NCI-H69 (cell line): Measurements from ENCODE around the gene RNASE13.

Source experiments
- DNase-seq: peaks from one replicate; lab custom pipeline; 2025; lab: John Stamatoyannopoulos, UW

RNASE13 gene, protein sequence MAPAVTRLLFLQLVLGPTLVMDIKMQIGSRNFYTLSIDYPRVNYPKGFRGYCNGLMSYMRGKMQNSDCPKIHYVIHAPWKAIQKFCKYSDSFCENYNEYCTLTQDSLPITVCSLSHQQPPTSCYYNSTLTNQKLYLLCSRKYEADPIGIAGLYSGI

DNA sequence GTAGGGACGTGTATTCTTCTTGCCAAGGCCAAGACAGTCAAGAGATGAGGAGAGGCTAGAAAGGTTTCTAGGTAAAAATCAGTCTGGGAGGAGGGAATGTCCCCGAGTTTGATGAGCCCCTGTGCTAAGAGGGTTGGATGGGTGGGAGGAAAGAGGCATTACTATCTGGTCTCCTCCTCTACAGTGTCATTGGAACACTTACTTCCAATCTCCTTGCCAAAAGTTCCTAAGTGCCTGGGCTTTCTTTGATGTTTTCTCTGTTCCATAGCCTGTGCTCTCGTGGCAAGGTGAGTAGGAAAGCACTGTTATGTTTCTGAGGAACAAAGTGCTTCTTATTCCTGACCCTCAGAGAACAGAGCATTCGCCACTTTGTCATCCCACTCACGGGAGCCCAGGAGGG is at the start of gene RNASE13:
RNASE13 (minus strand) TSS at position 101 of the 400 bp plus-strand sequence. CDS start 519 bp downstream, outside the sequence.
- no peak for DNase-seq

DNA sequence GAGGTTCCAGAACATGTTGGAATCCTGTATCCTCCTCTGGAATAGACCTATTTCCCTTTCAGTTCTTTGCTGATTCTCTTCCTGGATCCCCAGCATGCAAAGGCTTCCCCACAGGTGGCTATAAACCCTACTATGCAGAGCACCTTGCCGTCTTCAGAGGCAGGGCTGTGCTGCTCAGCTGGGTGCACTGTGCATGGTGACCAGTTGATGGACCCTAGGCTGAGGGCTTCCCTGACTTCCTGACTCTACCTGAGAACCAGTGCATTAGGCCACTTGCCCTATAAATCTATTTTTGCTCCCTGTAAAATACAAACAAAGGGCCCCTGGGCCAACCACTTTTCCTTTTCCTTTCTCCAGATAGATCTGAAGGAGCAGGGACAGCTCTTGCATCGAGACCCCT is 49.8 kb upstream of the RNASE13 start:
- DNase-seq: no peak

DNA sequence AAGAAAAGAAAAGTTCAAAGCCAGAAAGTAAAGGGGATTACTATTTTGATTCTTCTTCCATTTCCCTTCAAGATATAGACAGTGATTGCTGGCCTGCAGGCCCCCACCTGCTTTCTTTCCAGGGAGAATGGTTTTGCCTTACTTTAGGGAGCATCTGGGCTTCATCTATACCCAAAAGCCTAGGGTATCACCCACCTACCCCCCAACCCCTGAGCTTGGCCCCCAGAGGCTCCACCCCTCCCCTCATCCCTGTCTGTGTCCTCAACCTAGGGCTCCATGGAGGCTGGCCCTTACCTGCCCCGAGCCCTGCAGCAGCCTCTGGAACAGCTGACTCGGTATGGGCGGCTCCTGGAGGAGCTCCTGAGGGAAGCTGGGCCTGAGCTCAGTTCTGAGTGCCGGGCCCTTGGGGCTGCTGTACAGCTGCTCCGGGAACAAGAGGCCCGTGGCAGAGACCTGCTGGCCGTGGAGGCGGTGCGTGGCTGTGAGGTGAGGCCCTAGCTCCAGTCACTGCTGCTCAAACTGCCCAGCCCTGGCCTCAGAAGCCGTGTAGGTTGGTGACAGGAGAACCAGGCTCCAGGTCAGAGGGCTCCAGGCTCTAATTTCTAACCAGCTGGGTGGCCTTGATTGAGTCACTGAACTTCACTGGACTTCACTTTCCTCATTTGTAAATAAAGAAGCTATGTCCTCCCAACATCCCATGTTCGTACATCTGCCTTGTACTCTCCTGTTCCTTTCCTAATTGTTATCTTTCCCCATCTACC is 49.1 kb upstream of the RNASE13 start:
- no peak for DNase-seq

DNA sequence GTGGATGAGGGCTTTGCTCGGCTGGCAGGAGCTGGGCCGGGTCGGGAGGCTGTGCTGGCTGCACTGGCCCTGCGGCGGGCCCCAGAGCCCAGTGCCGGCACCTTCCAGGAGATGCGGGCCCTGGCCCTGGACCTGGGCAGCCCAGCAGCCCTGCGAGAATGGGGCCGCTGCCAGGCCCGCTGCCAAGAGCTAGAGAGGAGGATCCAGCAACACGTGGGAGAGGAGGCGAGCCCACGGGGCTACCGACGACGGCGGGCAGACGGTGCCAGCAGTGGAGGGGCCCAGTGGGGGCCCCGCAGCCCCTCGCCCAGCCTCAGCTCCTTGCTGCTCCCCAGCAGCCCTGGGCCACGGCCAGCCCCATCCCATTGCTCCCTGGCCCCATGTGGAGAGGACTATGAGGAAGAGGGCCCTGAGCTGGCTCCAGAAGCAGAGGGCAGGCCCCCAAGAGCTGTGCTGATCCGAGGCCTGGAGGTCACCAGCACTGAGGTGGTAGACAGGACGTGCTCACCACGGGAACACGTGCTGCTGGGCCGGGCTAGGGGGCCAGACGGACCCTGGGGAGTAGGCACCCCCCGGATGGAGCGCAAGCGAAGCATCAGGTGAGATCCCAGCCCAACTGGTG is 47.0 kb upstream of the RNASE13 start:
- DNase-seq: no peak

DNA sequence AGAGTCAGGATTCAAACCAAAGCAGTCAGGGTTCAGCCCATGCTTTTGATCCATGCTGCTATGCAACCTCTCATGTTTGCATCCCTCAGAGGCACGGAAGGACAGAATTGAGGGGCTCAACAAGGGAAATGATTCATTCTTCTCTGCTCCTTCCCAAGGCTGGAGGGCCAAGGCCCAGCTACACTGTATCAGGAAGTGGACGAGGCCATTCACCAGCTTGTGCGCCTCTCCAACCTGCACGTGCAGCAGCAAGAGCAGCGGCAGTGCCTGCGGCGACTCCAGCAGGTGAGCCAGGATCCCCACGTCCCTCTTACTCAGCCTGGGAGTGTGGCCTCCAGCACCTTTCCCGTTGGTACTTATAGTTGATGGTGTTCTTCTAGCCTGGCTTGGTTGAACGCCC is 44.1 kb upstream of the RNASE13 start:
- no peak for DNase-seq

DNA sequence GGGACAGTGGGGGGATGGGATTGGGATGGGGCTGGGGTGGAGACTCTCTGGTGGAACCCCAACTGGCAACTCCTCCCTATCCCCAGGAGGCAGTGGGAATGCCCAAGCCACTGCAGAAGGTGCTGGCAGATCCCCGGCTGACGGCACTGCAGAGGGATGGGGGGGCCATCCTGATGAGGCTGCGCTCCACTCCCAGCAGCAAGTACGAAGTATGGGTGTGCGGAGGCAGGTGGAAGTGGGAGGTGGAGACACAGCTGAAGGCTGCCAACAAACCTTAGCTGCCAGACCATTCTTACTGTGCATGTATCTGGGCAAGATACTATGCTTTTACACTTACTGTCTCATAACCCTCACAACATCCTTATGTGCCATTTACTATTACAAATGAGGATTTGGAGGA is 43.7 kb upstream of the RNASE13 start:
- no peak for DNase-seq

DNA sequence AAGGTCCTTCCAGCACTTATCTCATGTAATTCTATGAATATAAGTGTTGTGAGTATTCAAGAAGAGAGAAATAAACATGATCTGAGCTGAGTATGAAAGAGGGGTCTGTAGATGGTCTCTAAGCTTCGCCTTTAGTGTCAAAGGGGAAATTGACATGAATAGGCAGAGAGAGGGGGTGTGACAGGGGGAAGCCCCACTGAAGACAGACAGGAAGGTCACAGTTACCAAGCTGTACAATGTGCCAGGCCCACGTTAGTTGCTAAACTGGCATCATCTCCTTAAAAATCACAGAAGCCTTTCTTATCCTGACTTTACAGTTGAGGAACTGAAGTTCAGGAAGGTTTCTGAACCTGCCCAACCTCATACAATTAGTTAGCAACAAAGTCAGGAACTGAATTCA is 43.1 kb upstream of the RNASE13 start:
- no peak for DNase-seq

DNA sequence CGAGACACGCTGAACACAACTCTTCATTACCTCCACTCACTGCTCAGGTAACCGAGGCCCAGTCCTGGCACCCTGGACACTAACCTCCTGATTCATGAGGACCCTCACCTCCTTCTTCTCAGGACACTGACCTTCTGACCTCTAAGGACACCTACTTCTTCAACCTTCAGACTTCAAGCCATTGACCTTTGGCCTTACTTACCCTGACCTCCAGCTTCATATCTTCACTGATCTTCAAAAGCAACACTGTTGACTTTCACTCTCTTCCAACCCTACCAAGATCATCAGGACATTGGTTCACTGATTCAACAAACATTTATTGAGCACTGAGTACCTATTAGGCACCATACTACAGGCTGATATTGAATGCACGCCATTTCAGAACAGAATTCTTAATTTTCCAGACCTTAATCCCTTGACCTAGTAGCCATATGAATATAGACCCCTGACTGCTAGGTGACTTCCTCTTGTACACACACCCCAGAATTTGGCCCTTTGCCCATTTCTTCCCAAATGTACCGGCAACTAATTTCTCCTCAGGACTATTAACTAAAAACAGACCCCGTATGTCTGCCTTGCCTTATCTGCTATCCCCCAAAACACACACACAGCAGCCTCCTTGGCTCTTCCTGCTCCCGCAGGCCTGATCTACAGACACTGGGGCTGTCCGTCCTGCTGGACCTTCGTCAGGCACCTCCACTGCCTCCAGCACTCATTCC is 41.3 kb upstream of the RNASE13 start:
- DNase-seq: peak; percentile 26

DNA sequence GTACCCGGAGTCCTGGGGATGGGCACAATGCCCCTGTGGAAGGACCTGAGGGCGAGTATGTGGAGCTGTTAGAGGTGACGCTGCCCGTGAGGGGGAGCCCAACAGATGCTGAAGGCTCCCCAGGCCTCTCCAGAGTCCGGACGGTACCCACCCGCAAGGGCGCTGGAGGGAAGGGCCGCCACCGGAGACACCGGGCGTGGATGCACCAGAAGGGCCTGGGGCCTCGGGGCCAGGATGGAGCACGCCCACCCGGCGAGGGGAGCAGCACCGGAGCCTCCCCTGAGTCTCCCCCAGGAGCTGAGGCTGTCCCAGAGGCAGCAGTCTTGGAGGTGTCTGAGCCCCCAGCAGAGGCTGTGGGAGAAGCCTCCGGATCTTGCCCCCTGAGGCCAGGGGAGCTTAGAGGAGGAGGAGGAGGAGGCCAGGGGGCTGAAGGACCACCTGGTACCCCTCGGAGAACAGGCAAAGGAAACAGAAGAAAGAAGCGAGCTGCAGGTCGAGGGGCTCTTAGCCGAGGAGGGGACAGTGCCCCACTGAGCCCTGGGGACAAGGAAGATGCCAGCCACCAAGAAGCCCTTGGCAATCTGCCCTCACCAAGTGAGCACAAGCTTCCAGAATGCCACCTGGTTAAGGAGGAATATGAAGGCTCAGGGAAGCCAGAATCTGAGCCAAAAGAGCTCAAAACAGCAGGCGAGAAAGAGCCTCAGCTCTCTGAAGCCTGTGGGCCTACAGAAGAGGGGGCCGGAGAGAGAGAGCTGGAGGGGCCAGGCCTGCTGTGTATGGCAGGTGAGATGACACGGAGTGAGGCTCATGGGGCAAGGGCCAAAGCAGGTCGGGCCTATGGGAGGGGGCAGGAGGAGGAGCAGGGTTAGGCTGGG is 40.0 kb upstream of the RNASE13 start:
- no peak for DNase-seq

DNA sequence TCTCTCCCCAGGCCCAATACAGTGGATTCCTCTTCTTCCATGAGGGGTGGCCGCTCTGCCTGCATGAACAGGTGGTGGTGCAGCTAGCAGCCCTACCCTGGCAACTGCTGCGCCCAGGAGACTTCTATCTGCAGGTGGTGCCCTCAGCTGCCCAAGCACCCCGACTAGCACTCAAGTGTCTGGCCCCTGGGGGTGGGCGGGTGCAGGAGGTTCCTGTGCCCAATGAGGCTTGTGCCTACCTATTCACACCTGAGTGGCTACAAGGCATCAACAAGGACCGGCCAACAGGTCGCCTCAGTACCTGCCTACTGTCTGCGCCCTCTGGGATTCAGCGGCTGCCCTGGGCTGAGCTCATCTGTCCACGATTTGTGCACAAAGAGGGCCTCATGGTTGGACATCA is 39.3 kb upstream of the RNASE13 start:
- no peak for DNase-seq

DNA sequence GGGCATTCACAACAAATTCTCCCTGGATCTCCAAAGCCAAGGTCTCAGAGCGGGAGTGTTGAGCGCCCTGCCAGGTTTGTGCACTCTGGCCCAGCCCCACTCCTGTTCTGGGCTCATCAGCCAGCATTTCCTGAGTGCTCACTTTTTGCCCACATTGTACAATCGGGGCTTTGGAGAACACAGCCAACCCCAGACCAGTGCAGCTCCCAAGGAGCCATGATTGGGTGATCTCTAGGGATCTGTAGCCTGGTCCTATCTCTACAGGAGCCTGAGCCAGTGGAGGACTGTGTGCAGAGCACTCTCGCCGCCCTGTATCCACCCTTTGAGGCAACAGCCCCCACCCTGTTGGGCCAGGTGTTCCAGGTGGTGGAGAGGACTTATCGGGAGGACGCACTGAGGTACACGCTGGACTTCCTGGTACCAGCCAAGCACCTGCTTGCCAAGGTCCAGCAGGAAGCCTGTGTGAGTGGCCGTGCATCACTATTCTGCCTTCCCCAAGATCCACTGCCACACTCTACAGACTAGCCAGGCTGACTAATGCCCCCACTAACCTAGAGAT is 38.3 kb upstream of the RNASE13 start:
- DNase-seq: no peak

DNA sequence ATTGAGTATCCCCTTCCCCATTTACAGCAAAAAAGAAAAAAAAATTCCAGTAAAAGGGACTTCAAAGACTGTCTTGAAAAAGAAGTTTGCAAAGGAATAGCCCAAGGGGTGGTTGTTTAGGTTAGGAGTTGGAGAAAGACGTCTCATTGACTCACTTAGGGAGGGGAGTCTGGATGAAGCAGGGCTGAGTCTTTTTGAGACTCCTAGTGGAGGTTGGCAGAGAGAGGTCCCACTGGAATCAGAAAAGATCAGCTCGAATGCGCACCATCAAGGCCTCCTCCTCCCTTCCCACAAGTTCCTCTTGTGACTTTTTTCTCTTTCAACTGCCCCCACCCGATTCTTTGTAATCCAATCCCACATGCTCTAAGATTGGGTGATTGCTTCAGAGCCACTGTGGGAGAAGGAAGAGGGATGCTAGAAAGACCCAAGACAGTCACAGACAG is 37.4 kb upstream of the RNASE13 start:
- no peak for DNase-seq

DNA sequence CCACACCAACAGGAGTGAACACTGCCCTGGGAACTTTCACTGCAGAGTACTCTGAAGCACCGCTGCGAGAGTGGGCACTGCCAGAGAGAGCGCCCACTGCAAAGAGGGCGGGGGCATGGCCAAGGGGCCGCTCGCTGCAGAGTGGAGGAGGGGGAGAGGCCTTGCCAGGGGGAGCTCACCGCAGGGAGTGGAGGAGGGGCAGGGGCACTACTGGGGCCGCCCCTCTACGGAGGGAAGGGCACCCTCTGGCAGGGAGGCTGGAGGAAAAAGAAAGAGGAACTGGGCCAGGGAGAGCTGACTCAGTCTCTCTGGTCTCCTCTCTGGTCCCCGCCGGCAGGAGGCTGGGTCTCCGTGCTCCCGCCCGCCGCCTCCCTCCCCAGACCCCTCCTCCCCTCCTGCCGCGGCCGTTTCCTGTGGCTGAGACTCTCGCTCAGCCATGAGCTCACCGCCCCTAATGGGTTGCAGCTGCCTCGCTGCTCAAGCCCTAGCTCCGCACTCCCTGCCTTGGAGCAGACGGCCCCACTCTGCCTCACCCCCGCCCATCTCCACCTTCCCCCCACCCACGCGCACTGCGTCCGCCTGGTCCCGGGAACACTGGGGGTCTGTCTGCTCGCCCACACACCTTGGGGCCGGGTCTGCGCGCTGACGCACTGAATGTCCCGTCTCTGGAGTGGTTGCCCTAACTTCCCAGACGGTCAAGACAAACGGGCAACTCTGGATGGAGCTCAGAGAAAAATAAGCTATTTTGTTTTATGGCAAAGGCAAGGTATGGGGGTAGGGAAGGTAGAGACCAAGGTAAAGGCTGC is 36.8 kb upstream of the RNASE13 start:
- DNase-seq: peak; percentile 96

DNA sequence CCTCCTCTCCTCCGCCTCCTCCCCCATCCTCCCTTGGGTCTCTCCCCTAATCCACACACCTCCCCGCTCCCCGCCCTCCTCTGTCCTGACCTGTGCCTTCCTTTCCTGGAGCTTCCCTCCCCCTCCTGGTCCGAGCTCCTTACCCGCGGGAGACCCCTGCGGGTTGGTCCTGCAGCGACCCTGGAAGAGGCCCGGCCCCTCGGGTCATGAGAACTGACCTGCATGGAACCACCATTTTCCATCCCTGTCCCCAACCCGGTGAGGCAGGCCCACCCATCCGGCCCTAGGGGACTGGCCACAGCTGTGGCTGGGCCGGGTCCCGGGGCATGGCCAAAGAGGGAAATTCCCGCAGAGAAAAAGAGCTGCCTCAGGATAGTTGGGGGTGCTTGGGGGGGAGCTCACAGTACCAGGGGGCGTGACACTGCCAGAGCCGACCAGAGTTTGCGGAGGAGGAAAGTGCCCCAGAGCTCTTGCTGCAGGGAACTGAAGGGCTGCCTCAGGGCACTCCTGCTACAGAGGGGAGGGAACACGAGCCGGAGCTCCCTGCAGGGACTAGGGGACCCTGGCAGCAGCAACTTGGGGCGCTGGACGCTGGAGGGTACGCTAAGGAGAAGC is 36.1 kb upstream of the RNASE13 start:
- peak; percentile 65 for DNase-seq

DNA sequence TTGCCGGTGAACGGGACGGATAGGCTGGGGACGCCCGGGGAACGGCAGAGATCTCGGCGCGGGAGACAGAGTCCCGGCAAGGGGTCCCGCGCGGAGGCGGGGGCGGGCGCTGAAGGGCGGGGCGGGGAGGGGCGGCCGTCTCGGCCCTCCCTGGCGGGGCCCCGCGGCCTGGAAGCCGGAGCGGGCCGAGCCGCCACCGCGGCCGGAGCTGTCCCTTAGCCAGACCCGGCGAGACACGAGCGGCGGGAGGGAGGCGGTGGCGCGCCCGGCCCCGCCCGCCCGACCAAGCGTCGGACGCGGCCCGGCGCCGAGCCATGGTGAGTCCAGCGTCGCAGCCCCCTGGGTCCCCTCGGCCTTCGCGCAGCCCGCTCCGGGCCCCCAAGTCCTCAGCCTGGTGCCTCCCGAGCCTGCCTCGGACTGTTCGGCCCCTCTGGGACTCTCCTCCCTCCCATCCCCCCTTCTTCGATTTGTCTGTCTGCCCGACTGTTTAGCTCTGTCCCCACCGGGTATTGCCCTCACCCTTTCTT is 35.5 kb upstream of the RNASE13 start, which contains the start of gene ARHGEF40:
ARHGEF40 (plus strand) TSS at position 222 of the 527 bp plus-strand sequence; CDS start at position 315, 93 bp downstream.
- DNase-seq: peak; percentile 54

DNA sequence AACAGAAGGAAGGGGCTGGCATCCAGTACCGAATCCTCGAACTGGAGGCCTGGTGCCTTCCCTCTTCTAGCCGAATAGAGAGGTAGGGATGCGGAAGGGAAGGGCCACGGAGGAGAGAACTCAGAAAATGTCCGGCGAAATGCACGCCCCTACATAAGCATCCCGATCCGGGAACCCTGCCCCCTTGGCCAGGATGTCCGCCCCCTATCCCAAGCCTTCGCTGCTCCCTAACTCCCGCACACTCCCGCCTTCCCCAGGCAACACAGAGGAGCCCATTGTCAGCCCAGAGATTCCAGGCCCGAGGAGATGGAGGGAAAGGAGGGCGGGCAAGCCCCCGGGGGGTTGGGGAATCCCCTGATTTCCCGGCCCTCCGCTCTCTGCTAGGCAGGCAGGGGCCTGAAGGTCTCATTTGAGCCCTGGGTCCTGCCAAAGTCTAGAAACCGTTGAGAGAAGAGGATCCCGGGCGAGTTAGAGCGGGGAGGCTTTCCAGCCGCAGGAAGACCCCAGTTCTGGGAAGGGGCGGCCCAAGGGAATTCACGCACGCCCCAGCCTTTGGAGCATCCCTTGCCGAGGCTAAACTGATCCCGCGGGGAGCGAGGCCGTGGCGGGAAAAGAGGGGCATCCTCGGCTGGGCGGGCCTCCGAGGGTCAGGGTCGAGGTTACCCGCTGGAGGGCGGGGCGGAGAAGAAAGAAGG is 34.9 kb upstream of the RNASE13 start:
- DNase-seq: peak; percentile 54

DNA sequence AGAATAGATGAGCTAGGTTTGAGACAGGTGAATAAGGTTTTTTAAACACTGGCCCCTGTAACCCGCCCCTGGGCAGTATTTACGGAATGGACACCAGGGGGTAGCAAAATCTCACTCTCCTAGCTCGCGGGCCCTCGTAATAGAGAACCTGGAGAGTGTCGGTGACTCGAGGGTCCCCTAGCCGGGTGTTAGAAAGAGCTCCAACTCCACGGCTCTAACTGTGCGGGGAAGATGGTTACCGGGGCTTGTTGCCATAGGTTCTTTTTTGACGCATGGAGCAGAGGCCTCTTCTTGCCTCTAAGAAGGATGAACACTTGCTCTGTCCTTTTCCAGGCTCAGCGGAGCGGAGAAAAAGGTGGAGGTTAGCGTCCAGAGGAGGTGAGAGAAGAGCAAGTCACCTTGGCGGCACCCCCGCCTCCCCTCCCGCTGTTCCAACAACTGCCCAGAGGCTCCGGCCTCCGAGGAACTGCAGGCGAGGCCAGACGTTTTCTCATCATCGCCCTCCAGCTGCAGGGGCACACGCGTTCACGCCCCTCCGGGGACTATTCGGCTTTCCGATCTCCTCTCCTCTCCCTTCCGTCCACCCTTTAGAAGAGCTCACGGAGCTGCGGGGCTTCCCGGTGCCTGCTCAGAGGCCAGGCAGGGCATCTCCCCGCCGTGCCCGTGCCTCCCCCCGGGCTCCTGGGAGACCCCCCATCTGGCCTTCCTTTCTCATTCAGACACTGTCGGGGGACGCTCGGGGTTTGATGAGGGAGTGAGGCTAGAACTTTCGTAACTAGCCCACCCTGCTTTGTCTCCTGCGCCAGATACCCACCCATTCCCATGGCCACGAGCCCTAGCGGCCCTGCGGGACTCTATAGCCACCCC is 34.1 kb upstream of the RNASE13 start:
- DNase-seq: peak; percentile 77
